Measurements from ENCODE around the gene DOCK4. TPM values are rescaled to one million over a fixed set of nuclear protein-coding genes. Genes with fewer than 3 reads are reported as not detected.

DOCK4 gene
- total and polyA plus RNA-seq, 2 of the 8 experiments (the other 6 are each of a cell fraction or from before 2014, with no cell fraction given), result 5.1 to 23.6 TPM

GRCh38 chr7:112086496-112087254 lies 119.5 kb downstream of the DOCK4 start:
- no peak overlapping the region for H3K4me2 ChIP-seq (ENCODE audit: insufficient read depth in 1 of 2, low read depth in 2 of 2, low read length in 2 of 2)
- no peaks in the 10 kb centered on the region for H3K36me3 ChIP-seq (ENCODE audit: control insufficient read depth in 2 of 4, insufficient read depth in 4 of 4, low read length in 3 of 4)
- no peak overlapping the region for H3K4me3 ChIP-seq (ENCODE audit: extremely low read depth in 1 of 4, insufficient read depth in 2 of 4, low read depth in 3 of 4, low read length in 4 of 4)
- H3K4me1 ChIP-seq (replicated peaks in 1 of 4; ENCODE audit: control insufficient read depth in 3 of 4, insufficient read depth in 4 of 4, low read length in 3 of 4), result no peaks in the 10 kb centered on the region
- no peak overlapping the region for H3K14ac ChIP-seq (ENCODE audit: insufficient read length)
- no peak overlapping the region for H2BK12ac ChIP-seq (ENCODE audit: low read depth, low read length)
- no peak overlapping the region for H3K56ac ChIP-seq (replicated peaks; ENCODE audit: insufficient read length, low read depth, low read length)
- H2BK120ac ChIP-seq (replicated peaks; ENCODE audit: low read depth, low read length), result no peak overlapping the region
- no peak overlapping the region for H2BK20ac ChIP-seq (ENCODE audit: low read length)
- WGBS, 2 experiments (ENCODE audit: extremely low coverage in 1 of 2, insufficient coverage in 1 of 2, insufficient read length in 1 of 2, insufficient replicate concordance in 2 of 2, low coverage in 1 of 2, low lambda C conversion rate in 2 of 2, missing lambda C conversion rate in 1 of 2), result 84% methylated on average over 3 of the region's 3 CpGs; no CpG with 5 or more reads in 1 of the 2 experiments
- H2AFZ ChIP-seq (ENCODE audit: low read length), result no peak overlapping the region
- no peak overlapping the region for H4K5ac ChIP-seq (ENCODE audit: insufficient read length, low read depth, low read length)
- POLR2A ChIA-PET (ENCODE audit: partially characterized antibody), result no interaction called here
- H3K27ac ChIP-seq (ENCODE audit: low read depth, low read length), result no peak overlapping the region
- no peak overlapping the region for H3K18ac ChIP-seq (ENCODE audit: extremely low read depth, low read length)
- H2BK5ac ChIP-seq (ENCODE audit: low read depth, low read length), result no peak overlapping the region
- H3K79me2 ChIP-seq (ENCODE audit: control insufficient read depth in 1 of 2, insufficient read depth in 2 of 2, low read length in 2 of 2), result no peaks in the 10 kb centered on the region; a peak in 1 of 4 replicates
- H3K9me3 ChIP-seq (ENCODE audit: insufficient read depth in 2 of 2, low read depth in 1 of 2, low read length in 1 of 2), result no peaks in the 10 kb centered on the region
- DNase-seq (ENCODE audit: low read depth in 1 of 2, low spot score in 2 of 2), result no peak
- no peak overlapping the region for H3K23ac ChIP-seq (ENCODE audit: insufficient read length)
- CTCF ChIA-PET (ENCODE audit: partially characterized antibody), result interaction anchor here (0.8 to 1.0 kb wide), 3 partner anchors 13 to 231 kb away, joined by 3 read pairs; no protein-coding TSS in a partner anchor
- no peak overlapping the region for H4K8ac ChIP-seq (ENCODE audit: extremely low read depth, insufficient read depth, low read length)
- TF ChIP-seq CBX5 (IDR thresholded peaks at IDR 0.05; ENCODE audit: low read depth, low read length) (no peak), RXRA (IDR thresholded peaks at IDR 0.05; ENCODE audit: insufficient read depth, low read depth, low read length) (no peak), SUZ12 (IDR thresholded peaks at IDR 0.05; ENCODE audit: low read length) (no peak), SIX5 (IDR thresholded peaks at IDR 0.05; ENCODE audit: low read depth, low read length) (no peak), CTBP2 (IDR thresholded peaks at IDR 0.05; ENCODE audit: borderline replicate concordance, insufficient read depth, insufficient read length, low read length) (no peak), NANOG (IDR thresholded peaks at IDR 0.05; ENCODE audit: insufficient read depth, low read depth, low read length, poor library complexity, severe bottlenecking) (no peak), POLR2A (IDR thresholded peaks at IDR 0.05; ENCODE audit: control extremely low read depth in 1 of 2, low read depth in 2 of 2, low read length in 2 of 2) (no peak), SP4 (IDR thresholded peaks at IDR 0.05; ENCODE audit: low read length) (no peak), RAD21 (IDR thresholded peaks at IDR 0.05 in 1 of 2, conservative IDR thresholded peaks at IDR 0.05 in 1 of 2; ENCODE audit: low read depth in 2 of 2, low read length in 2 of 2) (no peak)
- H3K4ac ChIP-seq (replicated peaks; ENCODE audit: insufficient read length, low read depth, low read length), result no peak overlapping the region
- no peaks in the 10 kb centered on the region for H4K20me1 ChIP-seq (replicated peaks in 1 of 2; ENCODE audit: control insufficient read depth in 1 of 2, insufficient read depth in 2 of 2, low read length in 2 of 2)
- H3K27me3 ChIP-seq (replicated peaks in 1 of 4; ENCODE audit: control insufficient read depth in 3 of 4, extremely low read depth in 1 of 4, insufficient read depth in 3 of 4, low read length in 3 of 4), result no peaks in the 10 kb centered on the region
- no peaks in the 10 kb centered on the region; the same call in 1 of the 2 replicates for H3K79me1 ChIP-seq (ENCODE audit: low read depth, low read length)
- no peaks in the 10 kb centered on the region for H3K23me2 ChIP-seq (ENCODE audit: low read depth, low read length)
- no peak overlapping the region for H4K91ac ChIP-seq (replicated peaks; ENCODE audit: insufficient read length, low read length)
- H2BK15ac ChIP-seq (ENCODE audit: low read length), result no peak overlapping the region
- H2AK5ac ChIP-seq (ENCODE audit: low read depth, low read length), result no peak overlapping the region
- no peak overlapping the region for H3K9ac ChIP-seq (replicated peaks in 1 of 4; ENCODE audit: extremely low read depth in 1 of 4, low read depth in 3 of 4, low read length in 3 of 4)
- no peak for FAIRE-seq

Measured in H1 (cell line).